NCI-H524 (cell line): ENCODE measurements around the gene SAMD11.
A peak's percentile ranks its signal among the peaks of the same experiment; 100 is the strongest.
"Not testable (repeated sequence)": the region's sequence is repeated elsewhere in the genome, so short reads cannot be mapped to it uniquely, and the experiment has no call there.

Source experiments
- DNase-seq, 2 experiments: peaks; one replicate each; lab custom pipeline; 2025; lab: John Stamatoyannopoulos, UW

SAMD11 gene

GRCh38 chr1:974687-975328, 51.1 kb downstream of the SAMD11 start:
- DNase-seq = no peak

- DNase-seq = no peak
Measured at GRCh38 chr1:975365-975764, 51.6 kb downstream of the SAMD11 start.

- peak; percentile 32 to 63 for DNase-seq
Measured at GRCh38 chr1:975896-976683, 52.4 kb downstream of the SAMD11 start.

- DNase-seq = not testable (repeated sequence)
Measured at GRCh38 chr1:976791-977190, 53.1 kb downstream of the SAMD11 start.

- no peak for DNase-seq
Measured at GRCh38 chr1:978069-978834, 54.5 kb downstream of the SAMD11 start.

DNA sequence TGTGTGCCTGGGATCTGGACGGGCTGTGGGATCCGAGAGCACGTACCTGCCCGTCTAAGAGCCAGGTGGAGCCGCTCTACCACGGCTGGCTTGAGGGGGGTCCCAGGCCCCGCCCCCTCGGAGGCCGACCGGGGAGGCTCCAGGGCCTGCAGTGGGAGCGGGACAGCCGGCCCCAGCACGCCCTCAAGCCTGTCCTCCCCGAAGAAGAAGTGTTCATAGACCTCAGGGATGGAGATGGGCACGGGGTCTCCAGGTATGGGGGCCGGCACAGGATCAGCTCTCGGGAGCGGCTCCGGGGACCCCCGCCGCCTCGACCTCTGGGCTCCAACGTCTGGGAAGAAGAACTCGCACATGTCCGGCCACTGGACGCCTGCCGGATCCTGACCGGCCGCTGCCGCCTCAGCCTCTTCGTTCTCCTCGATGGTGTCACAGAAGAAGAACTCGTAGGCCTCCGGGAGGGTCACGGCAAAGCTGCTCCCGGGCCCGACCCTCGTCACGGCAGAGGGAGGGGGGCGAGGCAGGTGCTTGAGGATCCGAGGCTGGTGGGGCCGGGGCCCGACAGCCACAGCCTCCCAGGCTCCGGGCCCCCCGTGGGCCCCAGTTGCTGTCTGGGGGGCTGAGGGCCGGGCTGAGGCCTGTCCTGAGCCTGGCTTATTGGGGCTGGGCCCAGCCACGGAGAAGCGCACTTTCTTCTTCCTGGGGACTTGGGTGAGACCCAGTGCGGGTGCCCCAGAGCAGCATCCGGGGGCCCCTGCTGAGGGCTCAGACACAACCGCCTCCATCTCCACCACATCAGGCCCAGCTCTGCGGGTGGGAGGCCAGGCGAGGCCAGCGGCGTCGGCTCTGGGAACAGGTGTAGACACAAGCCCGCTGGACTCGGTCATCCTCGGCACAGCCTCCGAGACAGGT, 55.4 kb downstream of the SAMD11 start:
- no peak for DNase-seq

DNA sequence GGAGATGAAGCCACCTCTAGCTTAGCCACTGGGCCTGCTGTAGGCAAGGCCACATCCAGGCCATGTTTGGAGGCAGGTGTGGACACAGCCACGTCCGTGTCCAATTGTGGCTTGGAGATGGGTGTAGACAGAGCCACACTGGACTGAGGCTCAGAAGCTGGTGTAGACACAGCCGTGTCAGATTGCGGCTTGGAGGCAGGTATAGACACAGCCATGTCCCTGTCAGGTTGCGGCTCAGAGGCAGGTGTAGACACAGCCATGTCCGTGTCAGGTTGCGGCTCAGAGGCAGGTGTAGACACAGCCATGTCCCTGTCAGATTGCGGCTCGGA, 56.0 kb downstream of the SAMD11 start:
- no peak for DNase-seq

GRCh38 chr1:980137-980571, 56.4 kb downstream of the SAMD11 start:
- DNase-seq = no peak

DNA sequence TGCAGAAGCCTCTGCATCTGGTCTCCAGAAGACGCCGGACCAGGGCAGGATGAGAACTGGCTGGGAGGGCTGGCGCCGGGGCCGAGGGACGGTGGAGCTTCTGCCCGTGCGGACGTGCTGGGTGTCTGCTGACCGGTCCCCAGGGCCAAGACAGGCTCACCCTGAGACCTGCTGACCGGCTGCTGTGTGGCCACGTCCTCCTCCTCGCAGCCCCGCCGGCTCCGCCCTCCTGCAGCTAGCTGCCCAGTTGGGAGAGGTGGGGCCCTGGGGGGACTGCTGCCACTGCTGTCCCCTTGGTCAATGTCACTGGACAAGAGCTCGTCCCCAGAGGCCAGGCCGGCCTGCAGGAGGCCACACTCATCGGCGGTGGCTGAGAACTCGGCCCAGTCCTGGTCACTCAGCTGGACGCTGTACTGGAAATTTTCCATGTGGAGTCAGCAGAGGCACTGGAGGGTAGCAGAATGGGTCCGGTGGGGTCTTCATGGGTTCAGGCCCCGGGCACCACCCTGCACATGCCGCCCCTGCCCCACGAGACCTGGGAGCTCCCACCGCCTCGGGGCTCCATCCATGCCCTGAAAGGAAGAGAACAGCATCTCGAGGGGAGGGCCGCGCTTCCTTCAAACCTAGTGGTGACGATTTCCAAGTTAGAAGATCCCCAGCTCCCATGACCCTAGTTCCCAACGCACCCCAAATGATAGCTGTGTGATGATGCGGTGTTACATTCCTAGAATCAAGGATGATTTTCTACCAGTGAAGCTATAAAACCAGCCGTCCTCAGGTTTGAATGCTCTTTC, 57.1 kb downstream of the SAMD11 start:
- DNase-seq = no peak

DNA sequence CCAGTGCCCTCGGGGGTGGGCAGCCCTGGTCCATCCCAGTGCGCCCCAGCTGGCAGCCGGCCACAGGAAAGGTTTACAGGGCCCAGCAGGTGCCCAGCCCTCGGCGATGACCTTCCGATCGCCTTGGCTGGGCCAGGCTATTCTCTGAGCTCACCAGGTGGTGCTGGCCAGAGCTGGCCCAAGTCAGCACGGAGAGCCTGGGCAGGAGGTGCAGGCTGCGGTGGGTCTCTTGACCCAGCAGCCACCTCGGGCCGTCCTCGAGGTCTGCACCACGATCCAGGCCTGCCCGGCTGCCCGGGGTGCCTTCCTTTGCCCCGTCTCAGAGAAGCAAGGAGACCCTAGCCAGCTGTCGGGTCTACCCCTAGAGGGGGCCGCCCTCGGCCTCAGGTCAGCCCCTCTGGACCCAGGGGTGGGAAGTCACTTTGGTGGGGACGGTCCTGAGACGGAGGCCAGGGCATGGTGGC, 57.8 kb downstream of the SAMD11 start:
- no peak for DNase-seq

DNA sequence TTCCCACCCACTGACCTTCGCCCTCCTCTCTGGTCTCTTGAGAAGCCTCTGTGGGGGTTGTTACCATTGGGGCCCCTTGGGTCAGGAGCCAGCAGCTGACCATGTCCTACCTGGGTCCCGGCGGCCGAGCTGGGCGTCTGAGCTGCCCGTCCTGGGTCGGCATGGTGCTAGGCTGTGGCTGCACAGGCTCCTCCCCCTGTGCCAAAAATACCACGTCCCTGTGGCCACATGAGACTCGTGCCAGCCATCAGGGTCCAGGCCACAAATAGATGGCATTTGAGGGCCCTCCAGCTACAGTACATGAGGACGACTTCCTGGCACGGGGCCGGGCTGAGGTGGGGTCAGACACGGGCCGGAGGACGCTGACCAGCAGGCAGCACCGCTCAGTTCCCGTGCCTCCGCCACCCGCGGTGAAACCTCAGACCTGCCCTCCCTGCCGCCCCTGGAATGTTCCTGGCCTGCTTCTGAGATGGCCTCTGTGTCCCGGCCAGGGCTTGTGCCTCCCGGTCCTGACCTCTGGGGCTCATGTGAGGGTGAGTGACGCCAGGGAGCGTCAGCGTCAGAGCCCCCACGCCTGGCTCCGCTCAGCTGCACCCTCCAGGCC, 58.3 kb downstream of the SAMD11 start, which contains the start of gene PERM1:
PERM1 (minus strand) TSS at position 139 of the 604 bp plus-strand sequence. CDS start 1,064 bp downstream, outside the sequence.
- no peak for DNase-seq

DNA sequence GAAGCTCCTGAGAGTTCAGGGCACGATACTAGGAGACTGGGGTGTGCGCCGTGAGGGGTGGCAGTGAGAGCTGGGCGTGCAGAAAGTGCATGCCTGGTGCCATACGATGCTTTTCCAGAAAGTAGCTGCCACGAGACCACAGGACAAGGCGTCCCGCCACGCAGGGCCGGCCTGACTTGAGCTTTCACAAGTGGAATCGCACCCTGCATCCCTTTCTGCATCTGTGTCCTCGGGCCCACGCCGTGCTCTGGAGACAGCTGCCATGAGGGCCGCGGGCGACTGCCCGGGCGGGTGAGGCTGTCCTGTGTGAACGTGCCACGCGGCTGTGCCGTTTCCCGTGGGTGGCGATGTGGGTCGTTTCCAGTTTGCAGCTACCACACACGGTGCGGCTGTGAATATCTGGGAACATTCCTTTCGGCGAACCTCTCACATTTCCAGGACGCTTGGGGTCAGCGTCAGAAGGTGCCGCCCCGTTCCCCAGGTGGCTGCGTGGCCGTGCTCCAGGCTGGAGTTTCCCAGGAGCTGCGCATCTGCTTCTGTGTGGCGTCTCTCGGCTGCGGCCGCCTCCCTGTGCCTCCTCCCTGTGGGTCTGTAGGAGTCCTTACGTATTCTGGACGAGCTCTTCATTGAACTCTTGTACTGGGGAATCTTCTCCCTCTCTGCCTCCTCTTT, 59.2 kb downstream of the SAMD11 start:
- DNase-seq = no peak

DNA sequence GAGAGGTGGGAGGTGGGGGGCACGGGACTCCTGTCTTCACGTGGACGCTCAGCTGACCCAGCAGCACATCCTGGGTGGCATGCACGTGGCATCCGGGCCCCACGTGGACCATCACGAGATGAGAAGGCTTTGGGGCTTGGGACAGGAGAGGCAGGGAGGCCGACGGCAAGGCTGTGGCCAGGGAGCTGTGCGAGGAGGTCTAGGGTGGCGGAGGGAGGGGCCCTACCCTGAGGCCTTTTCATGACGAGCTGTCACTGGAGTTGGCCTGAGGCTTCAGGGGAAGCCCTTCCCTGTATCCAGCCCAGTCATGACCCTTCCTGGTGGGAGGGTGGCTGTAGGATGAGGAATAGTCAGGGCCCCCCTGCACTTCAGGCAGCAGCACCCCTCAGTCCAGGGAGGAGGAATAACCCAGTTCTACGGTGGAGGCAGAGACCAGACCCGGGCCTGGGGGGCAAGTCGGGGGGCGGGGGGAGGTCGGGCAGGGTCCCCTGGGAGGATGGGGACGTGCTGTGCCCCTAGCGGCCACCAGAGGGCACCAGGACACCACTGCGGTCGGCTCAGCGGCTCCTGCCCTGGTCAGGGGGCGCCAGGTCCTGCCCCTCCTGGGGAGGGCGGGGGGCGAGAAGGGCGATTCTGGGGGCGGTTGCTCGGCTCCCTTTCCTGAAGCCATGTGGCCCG, 60.2 kb downstream of the SAMD11 start:
- DNase-seq = peak in 1 of 2 experiments; percentile 22

DNA sequence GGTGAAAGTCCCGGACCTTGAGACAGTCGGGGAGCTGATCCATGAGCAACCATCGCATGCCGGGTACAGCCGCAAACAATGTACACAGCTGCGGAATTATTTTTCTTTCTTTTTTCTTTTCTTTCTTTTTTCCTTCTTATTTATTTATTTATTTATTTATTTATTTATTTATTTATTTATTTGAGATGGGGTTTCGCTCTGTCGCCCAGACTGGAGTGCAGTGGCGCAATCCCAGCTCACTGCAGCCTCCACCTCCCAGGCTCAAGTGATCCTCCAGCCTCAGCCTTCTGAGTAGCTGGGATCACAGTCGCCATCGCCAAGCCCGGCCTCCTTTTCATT, 60.7 kb downstream of the SAMD11 start:
- DNase-seq = no peak

DNA sequence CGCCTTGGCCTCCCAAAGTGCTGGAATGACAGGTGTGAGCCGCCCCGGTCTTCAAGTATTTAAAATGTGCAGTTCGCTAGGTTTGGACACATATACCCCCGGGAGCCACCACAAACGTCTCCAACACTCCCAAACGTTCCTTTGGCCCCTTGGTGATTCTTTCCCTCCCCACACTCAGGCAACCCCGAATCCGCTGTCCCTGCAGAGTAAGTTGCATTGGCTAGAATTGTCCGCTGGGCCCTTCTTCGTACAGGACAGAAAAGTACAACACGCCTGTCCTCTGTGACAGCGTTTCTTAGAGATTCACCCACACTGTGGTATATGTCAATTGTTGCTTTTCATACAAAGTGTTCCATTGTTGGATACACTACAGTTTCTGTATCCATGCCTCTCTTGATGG, 61.4 kb downstream of the SAMD11 start:
- DNase-seq = no peak

GRCh38 chr1:988061-988460, 64.3 kb downstream of the SAMD11 start:
- not testable (repeated sequence) for DNase-seq

GRCh38 chr1:991275-991674, 67.6 kb downstream of the SAMD11 start:
- DNase-seq = not testable (repeated sequence)

DNA sequence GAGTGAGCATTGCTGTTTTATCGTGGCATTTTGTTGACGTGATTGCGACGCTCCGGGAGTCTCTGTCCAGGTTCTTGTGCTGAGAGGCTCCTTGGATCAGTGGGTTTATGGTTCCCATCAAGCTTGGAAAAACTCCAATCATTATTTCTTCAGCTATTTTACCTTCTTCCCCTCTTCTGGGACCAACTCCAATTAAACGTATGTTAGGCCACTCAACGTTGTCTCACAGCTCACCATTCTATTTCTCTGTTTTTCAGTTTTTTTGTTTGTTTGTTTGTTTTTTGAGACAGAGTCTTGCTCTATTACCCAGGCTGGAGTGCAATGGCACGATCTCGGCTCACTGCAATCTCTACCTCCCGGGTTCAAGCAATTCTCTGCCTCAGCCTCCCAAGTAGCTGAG, 68.2 kb downstream of the SAMD11 start:
- DNase-seq = no peak

DNA sequence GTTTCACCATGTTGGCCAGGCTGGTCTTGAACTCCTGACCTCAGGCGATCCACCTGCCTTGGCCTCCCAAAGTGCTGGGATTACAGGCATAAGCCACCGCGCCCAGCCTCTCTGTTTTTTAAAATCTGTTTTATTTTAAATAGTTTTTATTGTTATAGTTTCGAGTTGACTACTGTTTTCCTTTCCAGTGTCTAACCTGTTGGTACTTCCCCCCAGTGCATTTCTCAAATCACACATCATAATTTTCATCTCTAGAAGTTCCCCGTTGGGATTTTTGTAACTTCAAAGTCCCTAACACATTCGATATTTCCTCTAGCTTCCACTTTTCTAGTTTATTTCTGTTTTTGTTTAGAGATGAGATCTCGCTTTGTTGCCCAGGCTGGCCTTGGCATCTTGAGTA, 68.6 kb downstream of the SAMD11 start:
- DNase-seq = no peak
